Measurements from ENCODE around the gene NAA40.

Gene NAA40

DNA sequence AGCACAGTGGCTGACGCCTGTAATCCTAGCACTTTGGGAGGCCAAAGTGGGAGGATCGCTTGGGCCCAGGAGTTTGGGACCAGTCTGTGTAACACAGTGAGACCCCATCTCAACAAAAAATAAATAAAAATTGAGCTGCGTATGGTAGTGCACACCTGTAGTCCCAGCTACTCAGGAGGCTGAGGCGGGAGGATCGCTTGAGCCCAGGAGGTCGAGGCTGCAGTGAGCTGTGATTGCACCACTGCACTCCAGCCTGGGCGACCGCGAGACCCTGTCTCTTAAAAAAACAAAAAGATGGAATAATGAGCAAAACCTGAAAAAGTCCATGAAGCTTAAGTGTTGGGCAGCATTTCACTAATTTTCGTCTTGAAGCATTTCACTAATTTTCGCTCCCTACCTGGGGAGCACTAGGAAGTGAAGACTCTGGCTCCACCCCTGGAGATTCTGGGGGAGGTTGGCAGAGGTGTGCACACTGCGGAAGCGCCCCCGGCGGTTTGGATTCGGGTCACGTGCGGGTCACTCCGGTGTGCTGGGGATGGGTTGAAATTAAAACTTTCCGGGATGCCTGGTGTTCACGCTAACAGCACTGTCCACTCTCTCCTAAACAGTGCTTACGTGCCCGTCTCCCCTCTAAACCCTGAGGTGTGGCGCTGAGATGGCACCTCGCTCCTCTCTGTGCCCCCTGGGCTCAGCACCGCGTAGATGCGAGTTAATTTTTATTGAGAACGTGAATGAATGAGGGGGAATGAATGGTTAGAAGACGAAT, 906 bp upstream of the NAA40 start (continued):
- TF ChIP-seq, protein P1, sequence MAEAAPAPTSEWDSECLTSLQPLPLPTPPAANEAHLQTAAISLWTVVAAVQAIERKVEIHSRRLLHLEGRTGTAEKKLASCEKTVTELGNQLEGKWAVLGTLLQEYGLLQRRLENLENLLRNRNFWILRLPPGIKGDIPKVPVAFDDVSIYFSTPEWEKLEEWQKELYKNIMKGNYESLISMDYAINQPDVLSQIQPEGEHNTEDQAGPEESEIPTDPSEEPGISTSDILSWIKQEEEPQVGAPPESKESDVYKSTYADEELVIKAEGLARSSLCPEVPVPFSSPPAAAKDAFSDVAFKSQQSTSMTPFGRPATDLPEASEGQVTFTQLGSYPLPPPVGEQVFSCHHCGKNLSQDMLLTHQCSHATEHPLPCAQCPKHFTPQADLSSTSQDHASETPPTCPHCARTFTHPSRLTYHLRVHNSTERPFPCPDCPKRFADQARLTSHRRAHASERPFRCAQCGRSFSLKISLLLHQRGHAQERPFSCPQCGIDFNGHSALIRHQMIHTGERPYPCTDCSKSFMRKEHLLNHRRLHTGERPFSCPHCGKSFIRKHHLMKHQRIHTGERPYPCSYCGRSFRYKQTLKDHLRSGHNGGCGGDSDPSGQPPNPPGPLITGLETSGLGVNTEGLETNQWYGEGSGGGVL (tag by site-specific recombination; IDR thresholded peaks at IDR 0.05), result 0 out of 2 replicates have a peak, but pooled peaks have one; percentile 10
- TF ChIP-seq, protein P2, sequence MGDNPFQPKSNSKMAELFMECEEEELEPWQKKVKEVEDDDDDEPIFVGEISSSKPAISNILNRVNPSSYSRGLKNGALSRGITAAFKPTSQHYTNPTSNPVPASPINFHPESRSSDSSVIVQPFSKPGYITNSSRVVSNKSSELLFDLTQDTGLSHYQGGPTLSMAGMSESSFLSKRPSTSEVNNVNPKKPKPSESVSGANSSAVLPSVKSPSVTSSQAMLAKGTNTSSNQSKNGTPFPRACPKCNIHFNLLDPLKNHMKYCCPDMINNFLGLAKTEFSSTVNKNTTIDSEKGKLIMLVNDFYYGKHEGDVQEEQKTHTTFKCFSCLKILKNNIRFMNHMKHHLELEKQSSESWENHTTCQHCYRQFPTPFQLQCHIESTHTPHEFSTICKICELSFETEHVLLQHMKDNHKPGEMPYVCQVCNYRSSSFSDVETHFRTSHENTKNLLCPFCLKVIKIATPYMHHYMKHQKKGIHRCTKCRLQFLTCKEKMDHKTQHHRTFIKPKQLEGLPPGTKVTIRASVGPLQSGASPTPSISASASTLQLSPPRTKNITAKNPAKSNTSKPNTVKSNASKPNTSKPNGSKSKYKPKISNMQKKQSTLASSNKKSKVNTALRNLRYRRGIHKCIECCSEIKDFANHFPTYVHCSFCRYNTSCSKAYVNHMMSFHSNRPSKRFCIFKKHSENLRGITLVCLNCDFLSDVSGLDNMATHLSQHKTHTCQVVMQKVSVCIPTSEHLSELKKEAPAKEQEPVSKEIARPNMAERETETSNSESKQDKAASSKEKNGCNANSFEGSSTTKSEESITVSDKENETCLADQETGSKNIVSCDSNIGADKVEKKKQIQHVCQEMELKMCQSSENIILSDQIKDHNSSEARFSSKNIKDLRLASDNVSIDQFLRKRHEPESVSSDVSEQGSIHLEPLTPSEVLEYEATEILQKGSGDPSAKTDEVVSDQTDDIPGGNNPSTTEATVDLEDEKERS (tag by site-specific recombination; IDR thresholded peaks at IDR 0.05), result no peak
- peak; percentile 79 for TF ChIP-seq PRDM1 (tag by site-specific recombination; IDR thresholded peaks at IDR 0.05)
- TF ChIP-seq ZNF501 (tag by site-specific recombination; IDR thresholded peaks at IDR 0.05), result no peak
- TF ChIP-seq ZNF629 (tag by site-specific recombination; IDR thresholded peaks at IDR 0.05), result no peak
- TF ChIP-seq, protein P3, sequence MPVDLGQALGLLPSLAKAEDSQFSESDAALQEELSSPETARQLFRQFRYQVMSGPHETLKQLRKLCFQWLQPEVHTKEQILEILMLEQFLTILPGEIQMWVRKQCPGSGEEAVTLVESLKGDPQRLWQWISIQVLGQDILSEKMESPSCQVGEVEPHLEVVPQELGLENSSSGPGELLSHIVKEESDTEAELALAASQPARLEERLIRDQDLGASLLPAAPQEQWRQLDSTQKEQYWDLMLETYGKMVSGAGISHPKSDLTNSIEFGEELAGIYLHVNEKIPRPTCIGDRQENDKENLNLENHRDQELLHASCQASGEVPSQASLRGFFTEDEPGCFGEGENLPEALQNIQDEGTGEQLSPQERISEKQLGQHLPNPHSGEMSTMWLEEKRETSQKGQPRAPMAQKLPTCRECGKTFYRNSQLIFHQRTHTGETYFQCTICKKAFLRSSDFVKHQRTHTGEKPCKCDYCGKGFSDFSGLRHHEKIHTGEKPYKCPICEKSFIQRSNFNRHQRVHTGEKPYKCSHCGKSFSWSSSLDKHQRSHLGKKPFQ (tag by site-specific recombination; IDR thresholded peaks at IDR 0.05), result peak; percentile 41; the same call in 1 of the 2 replicates
- no peak for TF ChIP-seq ZBTB7A (tag by site-specific recombination; IDR thresholded peaks at IDR 0.05; ENCODE audit: low read depth)
- no peak for TF ChIP-seq ZNF416 (tag by site-specific recombination; IDR thresholded peaks at IDR 0.05)
- no peak for TF ChIP-seq MZF1 (tag by site-specific recombination; IDR thresholded peaks at IDR 0.05; ENCODE audit: borderline replicate concordance)
- 0 out of 2 replicates have a peak, but pooled peaks have one; percentile 66 for TF ChIP-seq ZEB2 (tag by site-specific recombination; IDR thresholded peaks at IDR 0.05)
- no peak for TF ChIP-seq ZBTB1 (tag by site-specific recombination; IDR thresholded peaks at IDR 0.05)
- TF ChIP-seq ZNF335 (tag by site-specific recombination; conservative IDR thresholded peaks at IDR 0.05), result peak; percentile 49
- no peak for TF ChIP-seq YY2 (tag by site-specific recombination; IDR thresholded peaks at IDR 0.05)
- peak; percentile 73 for TF ChIP-seq SP7 (tag by site-specific recombination; IDR thresholded peaks at IDR 0.05)
- TF ChIP-seq, protein P4, sequence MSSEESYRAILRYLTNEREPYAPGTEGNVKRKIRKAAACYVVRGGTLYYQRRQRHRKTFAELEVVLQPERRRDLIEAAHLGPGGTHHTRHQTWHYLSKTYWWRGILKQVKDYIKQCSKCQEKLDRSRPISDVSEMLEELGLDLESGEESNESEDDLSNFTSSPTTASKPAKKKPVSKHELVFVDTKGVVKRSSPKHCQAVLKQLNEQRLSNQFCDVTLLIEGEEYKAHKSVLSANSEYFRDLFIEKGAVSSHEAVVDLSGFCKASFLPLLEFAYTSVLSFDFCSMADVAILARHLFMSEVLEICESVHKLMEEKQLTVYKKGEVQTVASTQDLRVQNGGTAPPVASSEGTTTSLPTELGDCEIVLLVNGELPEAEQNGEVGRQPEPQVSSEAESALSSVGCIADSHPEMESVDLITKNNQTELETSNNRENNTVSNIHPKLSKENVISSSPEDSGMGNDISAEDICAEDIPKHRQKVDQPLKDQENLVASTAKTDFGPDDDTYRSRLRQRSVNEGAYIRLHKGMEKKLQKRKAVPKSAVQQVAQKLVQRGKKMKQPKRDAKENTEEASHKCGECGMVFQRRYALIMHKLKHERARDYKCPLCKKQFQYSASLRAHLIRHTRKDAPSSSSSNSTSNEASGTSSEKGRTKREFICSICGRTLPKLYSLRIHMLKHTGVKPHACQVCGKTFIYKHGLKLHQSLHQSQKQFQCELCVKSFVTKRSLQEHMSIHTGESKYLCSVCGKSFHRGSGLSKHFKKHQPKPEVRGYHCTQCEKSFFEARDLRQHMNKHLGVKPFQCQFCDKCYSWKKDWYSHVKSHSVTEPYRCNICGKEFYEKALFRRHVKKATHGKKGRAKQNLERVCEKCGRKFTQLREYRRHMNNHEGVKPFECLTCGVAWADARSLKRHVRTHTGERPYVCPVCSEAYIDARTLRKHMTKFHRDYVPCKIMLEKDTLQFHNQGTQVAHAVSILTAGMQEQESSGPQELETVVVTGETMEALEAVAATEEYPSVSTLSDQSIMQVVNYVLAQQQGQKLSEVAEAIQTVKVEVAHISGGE (tag by site-specific recombination; conservative IDR thresholded peaks at IDR 0.05; ENCODE audit: low read depth), result peak; percentile 53; the same call in 1 of the 2 replicates
- TF ChIP-seq OSR2 (tag by site-specific recombination; IDR thresholded peaks at IDR 0.05), result no peak
- TF ChIP-seq MEIS1 (CRISPR knock-in tag; IDR thresholded peaks at IDR 0.05; ENCODE audit: borderline replicate concordance), result no peak

All from HEK293 (cell line).